Parietal lobe (tissue), 2 donors: ENCODE measurements around the gene EVI5. TPM values are rescaled to one million over a fixed set of nuclear protein-coding genes. Genes with fewer than 3 reads are reported as not detected.

Experiments used
- small RNA-seq: library from RNA; depleted of rRNA; stranded (forward); fragments of <200 nt; gene quantifications from one replicate; pipeline ENCODE3, GENCODE V24; 2014; ENCODE audit warnings: low replicate concordance
- total RNA-seq: library from RNA; depleted of rRNA; stranded (reverse); fragments of >200 nt; gene quantifications from one replicate; pipeline ENCODE4 v1.2.3, GENCODE V29; 2014

EVI5 gene
- total RNA-seq: 54.8 TPM

DNA sequence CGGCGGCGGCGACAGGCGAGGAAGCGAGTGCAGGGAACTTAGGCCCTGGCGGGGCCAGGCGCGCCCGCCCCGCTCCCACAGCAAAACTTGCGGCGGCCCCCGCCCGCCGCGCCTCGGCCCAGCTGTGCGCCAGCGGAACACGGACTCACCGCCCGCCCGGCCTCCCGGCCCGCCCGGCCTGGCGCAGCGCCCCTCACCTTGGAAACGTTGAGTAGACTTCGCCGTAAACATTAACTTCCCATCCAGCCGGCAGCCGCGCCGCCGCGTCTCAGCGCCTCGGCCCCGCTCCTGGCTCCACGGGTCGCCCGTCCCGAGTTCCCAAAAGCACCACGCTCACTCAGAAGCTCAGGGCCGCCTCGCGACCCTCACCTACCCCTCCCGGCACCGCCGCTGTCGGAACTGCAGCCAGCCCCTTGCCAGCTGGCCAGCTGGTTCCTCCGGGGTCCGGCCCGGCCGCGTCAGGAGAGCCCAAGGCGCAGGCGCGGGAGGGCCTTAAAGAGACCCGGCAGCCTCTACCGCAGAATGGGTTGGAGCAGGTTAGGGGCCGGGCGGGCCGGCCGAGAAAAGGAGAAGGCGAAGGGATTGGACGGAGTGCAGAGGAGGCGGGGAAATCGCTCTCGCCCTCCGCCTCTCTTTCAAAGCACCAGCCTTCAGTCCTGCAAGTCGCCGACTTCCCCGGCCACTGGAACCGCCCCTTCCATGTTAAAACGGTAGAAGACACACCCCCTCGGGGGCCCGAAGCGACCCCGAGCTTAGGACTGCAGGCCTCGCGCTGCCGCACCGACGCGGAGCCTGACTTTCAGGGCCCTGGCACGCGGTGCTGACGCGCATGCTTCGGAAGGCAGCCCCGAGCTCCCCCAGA lies at the start of gene EVI5:
TSS of gene EVI5 (minus strand) at position 470 of the 862 bp plus-strand sequence. CDS start 48,562 bp downstream, outside the sequence.

DNA sequence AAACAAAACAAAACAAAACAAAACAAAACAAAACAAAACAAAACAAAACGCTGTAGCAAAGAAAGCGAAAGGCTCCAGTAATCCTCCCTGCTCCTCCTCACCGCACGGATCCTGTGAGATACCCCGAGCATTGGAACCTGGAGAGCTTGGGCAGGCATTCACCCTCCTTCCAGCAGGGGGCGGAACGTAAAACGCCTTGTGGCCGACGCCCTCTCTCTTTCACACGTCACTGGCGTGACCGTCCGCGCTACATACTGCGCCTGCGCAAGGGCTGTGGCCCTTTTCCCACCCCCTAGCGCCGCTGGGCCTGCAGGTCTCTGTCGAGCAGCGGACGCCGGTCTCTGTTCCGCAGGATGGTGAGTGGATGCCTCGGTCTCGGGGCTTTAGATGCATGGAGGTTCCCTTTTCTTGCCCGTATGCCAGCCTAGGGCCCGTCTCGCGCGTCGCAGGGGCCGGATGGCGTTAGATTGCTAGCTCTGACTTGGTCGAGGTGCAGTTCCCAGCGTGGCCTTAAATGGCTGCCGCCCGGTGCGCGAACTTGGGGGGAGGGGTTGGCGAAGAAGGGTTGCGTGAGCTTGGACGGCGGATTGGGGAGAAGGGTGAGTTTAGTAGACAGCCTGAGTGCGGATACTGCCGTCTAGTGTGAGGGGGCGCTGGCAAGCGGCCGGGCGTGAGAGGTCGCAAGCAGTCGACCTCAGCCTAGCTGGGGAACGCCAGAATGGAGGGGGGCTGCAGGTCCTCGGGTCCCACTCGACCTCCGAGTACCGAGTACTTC lies 47.0 kb upstream of the EVI5 start, which contains the start of gene RPL5:
TSS of gene RPL5 (plus strand) at position 279 of the 775 bp plus-strand sequence. CDS start at position 354, 75 bp downstream.

DNA sequence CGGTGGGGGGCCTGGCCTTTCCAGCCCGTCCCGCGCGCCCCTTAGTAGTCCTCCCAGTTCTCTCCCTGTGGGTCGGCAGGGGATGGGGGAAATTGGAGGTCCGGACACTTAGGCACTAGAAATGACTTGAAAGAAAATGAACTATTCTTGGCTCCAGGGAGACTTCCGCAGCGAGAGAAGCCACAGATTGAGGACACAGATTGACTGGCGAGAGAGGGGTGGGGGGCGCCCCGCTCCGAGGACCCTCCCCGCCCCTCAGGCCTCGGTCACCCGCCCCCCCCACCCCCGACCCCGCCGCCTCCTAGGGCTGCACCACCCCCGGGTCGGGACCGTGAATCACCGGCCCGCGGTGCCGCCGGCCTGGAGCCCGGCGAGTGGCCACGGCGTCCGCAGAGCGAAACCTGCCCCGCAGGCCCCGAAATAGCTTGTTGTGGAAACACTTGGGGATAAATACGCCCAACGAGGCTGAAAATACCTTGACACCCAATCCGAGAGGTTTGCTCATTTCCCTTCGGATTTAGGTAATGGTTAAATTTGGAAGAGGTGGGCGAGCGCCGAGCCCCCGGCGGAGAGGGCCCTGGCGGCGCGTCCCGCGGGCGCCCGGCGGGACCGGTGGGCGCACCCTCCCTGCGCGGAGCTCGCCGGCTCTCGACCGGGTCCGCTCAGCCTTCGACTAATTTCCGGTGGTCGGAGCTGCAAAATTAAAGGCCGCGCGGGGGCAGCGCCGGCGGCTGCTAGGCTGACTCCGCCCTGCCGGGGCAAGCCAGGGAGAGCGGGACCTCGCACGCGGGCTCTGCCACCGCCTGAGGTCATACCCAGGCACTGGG lies 298.4 kb downstream of the EVI5 start, which contains the start of gene GFI1:
TSS of gene GFI1 (minus strand) at position 675 of the 827 bp plus-strand sequence. CDS start 3,438 bp downstream, outside the sequence.

Small RNA genes lying within 50 kb of the gene (small RNA-seq; reads per million reads assigned to genes)
- gene AC104332.2: not detected
- gene RNU4-59P: 0.24 reads per million

Other genes starting within 250 kb of the EVI5 start
- gene RPL5, start 46.9 kb upstream of the EVI5 start, total RNA-seq: 1,092 TPM
- 17.2 TPM for gene DIPK1A, start 176.4 kb upstream of the EVI5 start, total RNA-seq